Right lobe of liver (tissue), 6 donors: ENCODE results near the gene RDH8. TPM values are rescaled to one million over a fixed set of nuclear protein-coding genes. Genes with fewer than 3 reads are reported as not detected.
A peak's percentile ranks its signal among the peaks of the same experiment; 100 is the strongest.

Source experiments
- ATAC-seq, 4 donors: fragments of 200-7000 bp; cut with Tn5 transposase; one replicate each; pipeline ENCODE4 v1.9.1; 2020; ENCODE audit warnings: mild to moderate bottlenecking in 4 of 4, moderate library complexity in 4 of 4
- DNase-seq, 3 donors: peaks; one replicate each; pipeline ENCODE4 v3.0.0-alpha.2; 2020
- H3K27ac ChIP-seq, 3 donors: fragments of 200-600 bp; one replicate each; pipeline ENCODE4 v1.8.0; 2022
- H3K27me3 ChIP-seq, 2 donors: fragments of 200-600 bp; one replicate each; pipeline ENCODE4 v1.8.0; 2022
- H3K36me3 ChIP-seq, 4 donors: fragments of 200-600 bp; sonication (generic) in 1 of 4; one replicate each; pipeline versions ENCODE4 v1.5.1 to v1.8.0; 2017 to 2022; ENCODE audit warnings: control low read depth in 1 of 4
- H3K4me1 ChIP-seq, 4 donors: fragments of 200-600 bp; sonication (generic) in 1 of 4; one replicate each; pipeline versions ENCODE4 v1.5.1 to v1.8.0; 2017 to 2022; ENCODE audit warnings: control low read depth in 1 of 4
- H3K4me3 ChIP-seq, 3 donors: fragments of 200-600 bp; one replicate each; pipeline ENCODE4 v1.8.0; 2022
- H3K9me3 ChIP-seq, 4 donors: fragments of 200-600 bp; sonication (generic) in 1 of 4; one replicate each; pipeline versions ENCODE4 v1.5.1 to v1.8.0; 2017 to 2022; ENCODE audit warnings: control low read depth in 1 of 4
- POLR2A ChIP-seq: fragments of 450-650 bp; IDR thresholded peaks from one replicate; pipeline ENCODE4 v1.6.1; 2017; ENCODE audit warnings: antibody characterized with exemption, mild to moderate bottlenecking
- WGBS: methylation state at CpG from one replicate; pipeline ENCODE4 v1.1.6; 2018; ENCODE audit warnings: low coverage, low lambda C conversion rate; ENCODE audit not compliant: insufficient coverage; ENCODE audit errors: missing lambda C conversion rate; 5-methylcytosine and 5-hydroxymethylcytosine counted together
- intact Hi-C, 2 donors: fragments of 100-400 bp; cut with DNase I; formaldehyde crosslinking; loops; one replicate each; pipeline versions ENCODE4 v1.11.2 to v1.14.1; 2022
- total RNA-seq, 6 experiments: library from RNA; depleted of rRNA in 2 of 6; stranded (reverse); fragments of >200 nt in 2 of 6; fragmentation: NEBNext Ultra II Directional in 3 of 6; extraction: Animal tissue kit (Norgen Biotek cat#: 25700) in 3 of 6; gene quantifications; one replicate each; pipeline versions ENCODE4 v1.1.0 to v1.2.4, GENCODE V29; 2016 to 2023
- TF ChIP-seq, protein P1 (sequence below), 4 donors: fragments of 200-600 bp in 3 of 4; fragments of 450-650 bp in 1 of 4; IDR thresholded peaks; one replicate each; pipeline versions ENCODE4 v1.5.1 to v1.8.0; 2016 to 2022; ENCODE audit warnings: antibody characterized with exemption in 4 of 4, mild to moderate bottlenecking in 2 of 4
- donor health status: DM: no; HTN: yes; CAD: no.
- donor health status: DM: no; HTN: no; CAD: no.
- donor health status: DM: no; HTN: no; CAD: no.
- donor health status: DM: no; HTN: yes; CAD: no.
- donor health status: DM: no; HTN: yes; CAD: no.

RDH8 gene
- total RNA-seq, 6 experiments from 2014 or later, result not detected

DNA sequence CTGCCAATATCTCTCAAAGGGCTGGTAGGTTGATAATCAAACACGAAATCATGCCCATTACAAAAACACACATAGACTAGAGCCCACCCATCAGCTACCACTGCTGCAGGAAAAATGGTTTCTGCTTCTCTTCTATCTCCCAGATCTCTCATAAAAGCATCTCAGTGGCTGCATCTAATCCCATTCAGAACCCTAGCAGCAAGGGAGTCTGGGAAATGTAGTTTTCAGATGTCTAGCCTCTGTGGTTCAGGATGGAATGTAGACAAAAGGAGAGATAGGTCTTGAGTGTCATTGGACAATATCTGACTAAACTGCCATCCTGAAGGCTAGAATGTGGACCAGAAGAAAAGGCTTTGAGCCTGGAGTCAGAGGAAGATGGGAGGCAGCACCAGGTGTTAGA is 32.1 kb downstream of the RDH8 start:
- Histone ChIP-seq H3K27ac (no peak overlapping the region), H3K9me3 (peaks cover 0 to 15% (median 0%) of the 10 kb centered on the region in 4 donors), H3K27me3 (no peaks in the 10 kb centered on the region), H3K36me3 (peaks cover 0 to 6% (median 0%) of the 10 kb centered on the region in 4 donors), H3K4me3 (no peak overlapping the region), H3K4me1 (no peaks in the 10 kb centered on the region)
- intact Hi-C loops, result no loop called here
- WGBS, result no CpG with 5 or more reads among the region's 1 CpG
- TF ChIP-seq POLR2A, result no peak
- TF ChIP-seq, protein P1, sequence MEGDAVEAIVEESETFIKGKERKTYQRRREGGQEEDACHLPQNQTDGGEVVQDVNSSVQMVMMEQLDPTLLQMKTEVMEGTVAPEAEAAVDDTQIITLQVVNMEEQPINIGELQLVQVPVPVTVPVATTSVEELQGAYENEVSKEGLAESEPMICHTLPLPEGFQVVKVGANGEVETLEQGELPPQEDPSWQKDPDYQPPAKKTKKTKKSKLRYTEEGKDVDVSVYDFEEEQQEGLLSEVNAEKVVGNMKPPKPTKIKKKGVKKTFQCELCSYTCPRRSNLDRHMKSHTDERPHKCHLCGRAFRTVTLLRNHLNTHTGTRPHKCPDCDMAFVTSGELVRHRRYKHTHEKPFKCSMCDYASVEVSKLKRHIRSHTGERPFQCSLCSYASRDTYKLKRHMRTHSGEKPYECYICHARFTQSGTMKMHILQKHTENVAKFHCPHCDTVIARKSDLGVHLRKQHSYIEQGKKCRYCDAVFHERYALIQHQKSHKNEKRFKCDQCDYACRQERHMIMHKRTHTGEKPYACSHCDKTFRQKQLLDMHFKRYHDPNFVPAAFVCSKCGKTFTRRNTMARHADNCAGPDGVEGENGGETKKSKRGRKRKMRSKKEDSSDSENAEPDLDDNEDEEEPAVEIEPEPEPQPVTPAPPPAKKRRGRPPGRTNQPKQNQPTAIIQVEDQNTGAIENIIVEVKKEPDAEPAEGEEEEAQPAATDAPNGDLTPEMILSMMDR (IDR thresholded peaks at IDR 0.05), result no peak
- DNase-seq (no peak), ATAC-seq (no peak)

DNA sequence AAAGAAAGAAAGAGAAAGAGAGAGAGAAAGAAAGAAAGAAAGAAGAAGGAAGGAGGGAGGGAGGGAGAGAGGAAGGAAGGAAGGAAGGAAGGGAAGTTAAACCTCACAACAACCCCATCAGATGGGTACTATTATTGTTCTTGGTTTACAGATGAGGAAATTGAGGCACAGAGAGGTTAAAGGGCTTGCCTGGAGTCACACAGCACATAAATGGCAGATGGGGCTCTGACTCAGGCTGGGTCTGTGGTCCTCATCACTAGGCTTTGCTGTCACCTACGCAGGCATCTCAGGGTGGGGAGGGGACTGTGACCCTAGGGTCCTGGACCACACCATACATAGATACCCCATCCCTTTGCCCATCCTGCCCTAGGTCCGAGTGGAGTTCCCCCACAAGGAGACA is 36.3 kb downstream of the RDH8 start:
- DNase-seq (no peak), ATAC-seq (peak in 1 of 4 donors; percentile 3)
- Histone ChIP-seq H3K9me3 (no peaks in the 10 kb centered on the region), H3K4me1 (no peaks in the 10 kb centered on the region), H3K36me3 (peaks cover 0 to 6% (median 0%) of the 10 kb centered on the region in 4 donors), H3K27me3 (no peaks in the 10 kb centered on the region), H3K4me3 (no peak overlapping the region), H3K27ac (no peak overlapping the region)
- intact Hi-C loops, result no loop called here
- no CpG with 5 or more reads among the region's 2 CpGs for WGBS
- TF ChIP-seq, protein P1 (IDR thresholded peaks at IDR 0.05), result no peak
- TF ChIP-seq POLR2A, result no peak

DNA sequence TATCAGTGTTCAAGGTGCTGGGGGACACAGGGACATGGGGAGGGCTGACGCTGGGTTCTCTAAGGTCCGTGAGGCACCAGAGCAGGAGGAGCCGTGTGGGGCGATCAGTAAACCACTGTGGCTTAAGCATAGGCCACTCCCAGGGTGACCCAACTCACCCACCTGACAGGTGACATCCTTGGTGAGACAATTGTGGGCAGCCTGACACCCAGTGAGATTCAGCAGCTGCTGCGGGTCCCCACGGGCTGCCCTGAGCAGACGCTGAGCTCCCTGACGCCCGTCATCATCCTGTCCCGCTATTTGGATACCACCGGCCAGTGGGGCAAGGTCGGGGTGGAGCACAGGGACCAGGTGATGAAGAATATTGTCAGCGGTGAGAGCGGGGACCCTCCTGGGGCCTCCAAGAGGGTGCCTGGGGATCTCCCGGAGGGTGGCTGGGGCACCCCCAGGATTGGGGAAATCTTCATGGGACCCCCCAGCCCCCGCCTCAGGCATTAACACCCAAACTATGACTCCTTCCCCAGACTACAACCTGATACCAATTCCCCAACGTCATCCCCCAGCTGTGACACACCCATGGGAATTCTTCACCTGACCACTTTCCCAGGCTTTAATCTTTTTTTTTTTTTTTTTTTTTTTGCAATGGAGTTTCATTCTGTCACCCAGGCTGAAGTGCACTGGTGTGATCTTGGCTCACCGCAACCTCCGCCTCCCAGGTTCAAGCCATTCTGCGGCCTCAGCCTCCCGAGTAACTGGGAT is 39.5 kb downstream of the RDH8 start:
- no peak for DNase-seq
- no peak overlapping the region for H3K4me3 ChIP-seq
- H3K27me3 ChIP-seq, result no peaks in the 10 kb centered on the region
- no peaks in the 10 kb centered on the region for H3K4me1 ChIP-seq
- peak in 2 of 4 donors; percentile 32 to 35 for ATAC-seq
- H3K27ac ChIP-seq, result no peak overlapping the region
- H3K36me3 ChIP-seq, result no peaks in the 10 kb centered on the region
- no peaks in the 10 kb centered on the region for H3K9me3 ChIP-seq
- no peak for TF ChIP-seq POLR2A
- TF ChIP-seq, protein P1 (IDR thresholded peaks at IDR 0.05), result no peak
- intact Hi-C loops, result no loop called here
- WGBS, result 80% methylated on average over 9 of the region's 21 CpGs

DNA sequence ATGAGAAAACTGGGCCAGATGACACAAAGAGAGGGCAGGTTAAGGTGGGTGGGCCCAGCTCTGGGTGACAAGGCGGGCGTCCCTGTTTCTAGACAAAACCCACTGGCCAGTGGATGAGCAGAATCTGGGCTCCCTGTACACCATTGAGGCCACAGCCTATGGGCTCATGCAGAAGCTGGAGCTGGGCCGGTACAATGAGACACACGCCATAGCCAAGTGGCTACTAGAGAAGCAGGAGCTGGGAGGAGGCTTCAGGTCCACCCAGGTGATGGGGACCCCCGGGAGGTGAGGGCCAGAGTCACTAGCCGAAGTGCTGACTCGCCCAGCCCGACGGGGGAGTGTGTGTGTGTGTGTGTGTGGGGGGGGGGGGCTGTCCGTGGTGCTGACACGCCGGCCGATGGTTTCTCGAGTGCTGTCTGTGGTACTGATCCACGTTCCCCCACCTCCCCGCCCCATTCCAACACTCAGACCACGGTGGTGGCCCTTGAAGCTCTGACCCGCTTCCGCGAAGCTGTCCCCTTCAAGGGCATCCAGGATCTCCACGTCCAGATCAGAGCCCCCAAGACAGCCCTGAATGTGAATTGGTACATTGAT is 48.5 kb downstream of the RDH8 start:
- ATAC-seq (peak in 1 of 4 donors; percentile 27), DNase-seq (no peak)
- TF ChIP-seq, protein P1 (IDR thresholded peaks at IDR 0.05), result no peak
- no peak for TF ChIP-seq POLR2A
- Histone ChIP-seq H3K4me1 (peaks cover 0 to 5% (median 0%) of the 10 kb centered on the region in 4 donors), H3K4me3 (no peak overlapping the region), H3K27ac (no peak overlapping the region), H3K27me3 (no peaks in the 10 kb centered on the region), H3K9me3 (no peaks in the 10 kb centered on the region), H3K36me3 (peaks cover 0 to 9% (median 3%) of the 10 kb centered on the region in 4 donors)
- WGBS, result 80% methylated on average over 4 of the region's 21 CpGs
- intact Hi-C loops, result no loop called here
